ENCODE measurements around the gene CCL17.
A peak's percentile ranks its signal among the peaks of the same experiment; 100 is the strongest.
"Not testable (repeated sequence)": the region's sequence is repeated elsewhere in the genome, so short reads cannot be mapped to it uniquely, and the experiment has no call there.

Gene CCL17

GRCh38 chr16:57435838-57436237 lies 31.3 kb downstream of the CCL17 start:
- DNase-seq = no peak

- not testable (repeated sequence) for DNase-seq
These were observed 35.4 kb downstream of the CCL17 start for GRCh38 chr16:57439947-57440346.

- DNase-seq = not testable (repeated sequence)
These were observed 36.0 kb downstream of the CCL17 start for GRCh38 chr16:57440551-57440950.

- DNase-seq = no peak
These were observed 40.1 kb downstream of the CCL17 start for GRCh38 chr16:57444711-57445110.

GRCh38 chr16:57445510-57445909 lies 40.9 kb downstream of the CCL17 start:
- DNase-seq = no peak

GRCh38 chr16:57446531-57447185 lies 42.1 kb downstream of the CCL17 start:
- DNase-seq = peak; percentile 35

- DNase-seq = peak; percentile 97
These were observed 42.8 kb downstream of the CCL17 start, which contains the start of the genes CIAPIN1 and COQ9 for GRCh38 chr16:57447186-57447962. TSS of gene CIAPIN1 (minus strand) at chr16:57447385. CDS start at chr16:57440928, 6,457 bp downstream. TSS of gene COQ9 (plus strand) at chr16:57447479. CDS start at chr16:57447506, 27 bp downstream.

- DNase-seq = no peak
These were observed 47.5 kb downstream of the CCL17 start for GRCh38 chr16:57452021-57452420.

- peak; percentile 94 for DNase-seq
These were observed 57.8 kb downstream of the CCL17 start, which contains the start of gene POLR2C for GRCh38 chr16:57462209-57462977. TSS of gene POLR2C (plus strand) at chr16:57462679. CDS start at chr16:57462725, 46 bp downstream.

- DNase-seq = peak; percentile 13
These were observed 58.4 kb downstream of the CCL17 start for GRCh38 chr16:57462978-57463362.

- no peak for DNase-seq
These were observed 60.0 kb downstream of the CCL17 start for GRCh38 chr16:57464523-57464922.
